ENCODE results near the gene C17orf67. TPM values are rescaled to one million over a fixed set of nuclear protein-coding genes. Genes with fewer than 3 reads are reported as not detected.

Gene C17orf67
- total RNA-seq, 1 experiment from 2014 or later: 4.6 TPM

GRCh38 chr17:56819030-56819429 is 14.7 kb downstream of the C17orf67 start:
- Mint-ChIP-seq H3K27ac (ENCODE audit: unreplicated experiment) (no peak overlapping the region), H3K4me3 (ENCODE audit: low read depth, unreplicated experiment) (no peak overlapping the region), H3K27me3 (ENCODE audit: unreplicated experiment) (no peaks in the 10 kb centered on the region), H3K9me3 (ENCODE audit: low read depth, unreplicated experiment) (no peaks in the 10 kb centered on the region), H3K4me1 (ENCODE audit: low read depth, unreplicated experiment) (peaks cover 12% of the 10 kb centered on the region), H3K36me3 (ENCODE audit: insufficient read depth, unreplicated experiment) (no peaks in the 10 kb centered on the region)
- no peak for TF ChIP-seq CTCF (IDR thresholded peaks at IDR 0.05; ENCODE audit: unreplicated experiment)
- no peak for DNase-seq
- intact Hi-C loops (cut with micrococcal nuclease; ENCODE audit: unreplicated experiment): loop anchor here (1.0 kb wide), 1 partner anchor 121 kb away; no protein-coding TSS in a partner anchor
- BruUV-seq (replicated peaks): no TSS peak
- CTCF ChIA-PET: interaction anchor here (0.6 to 1.0 kb wide), 5 partner anchors 11 to 120 kb away, joined by 3 to 6 read pairs (median 3); partner anchors contain the start of genes C17orf67, DGKE and TRIM25

- intact Hi-C loops (cut with micrococcal nuclease; ENCODE audit: unreplicated experiment): no loop called here
- Mint-ChIP-seq H3K27me3 (ENCODE audit: unreplicated experiment) (no peaks in the 10 kb centered on the region), H3K27ac (ENCODE audit: unreplicated experiment) (no peak overlapping the region), H3K36me3 (ENCODE audit: insufficient read depth, unreplicated experiment) (no peaks in the 10 kb centered on the region), H3K4me1 (ENCODE audit: low read depth, unreplicated experiment) (peaks cover 12% of the 10 kb centered on the region), H3K4me3 (ENCODE audit: low read depth, unreplicated experiment) (no peak overlapping the region), H3K9me3 (ENCODE audit: low read depth, unreplicated experiment) (no peaks in the 10 kb centered on the region)
- no peak for DNase-seq
- CTCF ChIA-PET: no interaction called here
- no TSS peak for BruUV-seq (replicated peaks)
- TF ChIP-seq CTCF (IDR thresholded peaks at IDR 0.05; ENCODE audit: unreplicated experiment): no peak
Measured at GRCh38 chr17:56817066-56817465, 16.7 kb downstream of the C17orf67 start.

GRCh38 chr17:56815711-56816110 is 18.0 kb downstream of the C17orf67 start:
- DNase-seq: no peak
- intact Hi-C loops (cut with micrococcal nuclease; ENCODE audit: unreplicated experiment): no loop called here
- H3K27ac Mint-ChIP-seq (ENCODE audit: unreplicated experiment): no peak overlapping the region
- no peaks in the 10 kb centered on the region for H3K9me3 Mint-ChIP-seq (ENCODE audit: low read depth, unreplicated experiment)
- H3K4me1 Mint-ChIP-seq (ENCODE audit: low read depth, unreplicated experiment): peaks cover 12% of the 10 kb centered on the region
- CTCF ChIA-PET: no interaction called here
- no peaks in the 10 kb centered on the region for H3K27me3 Mint-ChIP-seq (ENCODE audit: unreplicated experiment)
- no peaks in the 10 kb centered on the region for H3K36me3 Mint-ChIP-seq (ENCODE audit: insufficient read depth, unreplicated experiment)
- no peak for TF ChIP-seq CTCF (IDR thresholded peaks at IDR 0.05; ENCODE audit: unreplicated experiment)
- no TSS peak for BruUV-seq (replicated peaks)
- no peak overlapping the region for H3K4me3 Mint-ChIP-seq (ENCODE audit: low read depth, unreplicated experiment)

- Mint-ChIP-seq H3K27ac (ENCODE audit: unreplicated experiment) (no peak overlapping the region), H3K36me3 (ENCODE audit: insufficient read depth, unreplicated experiment) (no peaks in the 10 kb centered on the region), H3K4me1 (ENCODE audit: low read depth, unreplicated experiment) (no peaks in the 10 kb centered on the region), H3K4me3 (ENCODE audit: low read depth, unreplicated experiment) (no peak overlapping the region), H3K9me3 (ENCODE audit: low read depth, unreplicated experiment) (no peaks in the 10 kb centered on the region), H3K27me3 (ENCODE audit: unreplicated experiment) (no peaks in the 10 kb centered on the region)
- no peak for TF ChIP-seq CTCF (IDR thresholded peaks at IDR 0.05; ENCODE audit: unreplicated experiment)
- intact Hi-C loops (cut with micrococcal nuclease; ENCODE audit: unreplicated experiment): no loop called here
- BruUV-seq (replicated peaks): no TSS peak
- no peak for DNase-seq
- CTCF ChIA-PET: no interaction called here
Measured at GRCh38 chr17:56812901-56813388, 20.8 kb downstream of the C17orf67 start.
